Measurements from ENCODE around the gene SLC25A39.

GRCh38 chr17:44318077-44318892, 6.3 kb downstream of the SLC25A39 start:
- TF ChIP-seq CTCF (conservative IDR thresholded peaks at IDR 0.05; ENCODE audit: low read length) (no peak), EZH2phosphoT487 (IDR thresholded peaks at IDR 0.05; ENCODE audit: borderline replicate concordance) (no peak)

Measured in Loucy (cell line).